Cardiac muscle cell (in vitro differentiated cells and primary cell): ENCODE measurements around the gene FANCL. TPM values are rescaled to one million over a fixed set of nuclear protein-coding genes. Genes with fewer than 3 reads are reported as not detected.

Experiments
- DNase-seq, 2 donors: peaks; one replicate each; pipeline versions ENCODE4 v3.0.0 to v3.0.0-alpha.2; 2010 to 2017; ENCODE audit warnings: low read depth in 1 of 2, low spot score in 1 of 2
- H3K27ac ChIP-seq: fragments of 200-600 bp; sonication (generic); 2 replicates; pipeline ENCODE4 v1.5.1; 2016
- H3K27me3 ChIP-seq: fragments of 200-600 bp; sonication (generic); 2 replicates; pipeline ENCODE4 v1.6.0; 2016; ENCODE audit warnings: control low read depth
- H3K36me3 ChIP-seq: fragments of 200-600 bp; sonication (generic); 2 replicates; pipeline ENCODE4 v1.5.1; 2016; ENCODE audit warnings: control low read depth
- H3K4me1 ChIP-seq: fragments of 200-600 bp; sonication (generic); 2 replicates; pipeline ENCODE4 v1.8.1; 2017; ENCODE audit warnings: low read depth, mild to moderate bottlenecking, mixed run types
- H3K4me3 ChIP-seq: fragments of 200-600 bp; sonication (generic); 2 replicates; pipeline ENCODE4 v1.5.1; 2016; ENCODE audit warnings: mild to moderate bottlenecking
- H3K9me3 ChIP-seq: fragments of 200-600 bp; sonication (generic); 2 replicates; pipeline ENCODE4 v1.5.1; 2017; ENCODE audit warnings: low read depth, mild to moderate bottlenecking, control low read depth
- polyA plus RNA-seq: library from polyadenylated mRNA; unstranded; fragments of >200 nt; fragmentation: Nextera tagmentation; extraction: Ambion mirVana; gene quantifications from 2 replicates; pipeline ENCODE4 v1.2.1, GENCODE V29; 2016
- total RNA-seq: library from RNA; depleted of rRNA; stranded (reverse); fragments of >200 nt; gene quantifications from 2 replicates; pipeline ENCODE4 v1.2.3, GENCODE V29; 2016
- TF ChIP-seq, protein P1 (sequence below): IDR thresholded peaks from 2 replicates; pipeline ENCODE4 v1.5.1; 2012; ENCODE audit warnings: low read depth, mild to moderate bottlenecking, low read length

The FANCL gene
- total and polyA plus RNA-seq, 2 experiments from 2014 or later = 33.3 to 51.3 TPM

DNA sequence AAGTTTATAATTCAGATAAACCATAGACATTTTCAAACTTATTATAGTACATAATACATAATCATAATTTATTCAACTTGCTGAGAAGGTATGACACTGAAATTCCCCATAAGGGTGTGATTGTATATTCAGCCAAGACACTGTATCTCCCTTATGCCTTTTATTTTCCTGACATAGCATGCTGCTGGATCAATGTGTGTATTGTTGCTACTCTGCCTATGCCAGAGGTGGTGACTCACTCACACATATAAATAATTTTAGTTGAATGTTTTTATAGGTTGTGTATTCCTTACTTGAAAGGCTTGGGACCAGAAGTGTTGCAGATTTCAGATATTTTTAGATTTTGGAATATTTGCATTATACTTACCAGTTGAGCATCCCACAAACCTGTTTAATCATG, 107.7 kb downstream of the FANCL start:
- Histone ChIP-seq H3K4me1 (peaks cover 8% of the 10 kb centered on the region), H3K27me3 (no peaks in the 10 kb centered on the region), H3K9me3 (no peaks in the 10 kb centered on the region), H3K27ac (no peak overlapping the region), H3K4me3 (no peak overlapping the region), H3K36me3 (no peaks in the 10 kb centered on the region)
- TF ChIP-seq, protein P1, sequence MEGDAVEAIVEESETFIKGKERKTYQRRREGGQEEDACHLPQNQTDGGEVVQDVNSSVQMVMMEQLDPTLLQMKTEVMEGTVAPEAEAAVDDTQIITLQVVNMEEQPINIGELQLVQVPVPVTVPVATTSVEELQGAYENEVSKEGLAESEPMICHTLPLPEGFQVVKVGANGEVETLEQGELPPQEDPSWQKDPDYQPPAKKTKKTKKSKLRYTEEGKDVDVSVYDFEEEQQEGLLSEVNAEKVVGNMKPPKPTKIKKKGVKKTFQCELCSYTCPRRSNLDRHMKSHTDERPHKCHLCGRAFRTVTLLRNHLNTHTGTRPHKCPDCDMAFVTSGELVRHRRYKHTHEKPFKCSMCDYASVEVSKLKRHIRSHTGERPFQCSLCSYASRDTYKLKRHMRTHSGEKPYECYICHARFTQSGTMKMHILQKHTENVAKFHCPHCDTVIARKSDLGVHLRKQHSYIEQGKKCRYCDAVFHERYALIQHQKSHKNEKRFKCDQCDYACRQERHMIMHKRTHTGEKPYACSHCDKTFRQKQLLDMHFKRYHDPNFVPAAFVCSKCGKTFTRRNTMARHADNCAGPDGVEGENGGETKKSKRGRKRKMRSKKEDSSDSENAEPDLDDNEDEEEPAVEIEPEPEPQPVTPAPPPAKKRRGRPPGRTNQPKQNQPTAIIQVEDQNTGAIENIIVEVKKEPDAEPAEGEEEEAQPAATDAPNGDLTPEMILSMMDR = no peak
- DNase-seq = no peak

DNA sequence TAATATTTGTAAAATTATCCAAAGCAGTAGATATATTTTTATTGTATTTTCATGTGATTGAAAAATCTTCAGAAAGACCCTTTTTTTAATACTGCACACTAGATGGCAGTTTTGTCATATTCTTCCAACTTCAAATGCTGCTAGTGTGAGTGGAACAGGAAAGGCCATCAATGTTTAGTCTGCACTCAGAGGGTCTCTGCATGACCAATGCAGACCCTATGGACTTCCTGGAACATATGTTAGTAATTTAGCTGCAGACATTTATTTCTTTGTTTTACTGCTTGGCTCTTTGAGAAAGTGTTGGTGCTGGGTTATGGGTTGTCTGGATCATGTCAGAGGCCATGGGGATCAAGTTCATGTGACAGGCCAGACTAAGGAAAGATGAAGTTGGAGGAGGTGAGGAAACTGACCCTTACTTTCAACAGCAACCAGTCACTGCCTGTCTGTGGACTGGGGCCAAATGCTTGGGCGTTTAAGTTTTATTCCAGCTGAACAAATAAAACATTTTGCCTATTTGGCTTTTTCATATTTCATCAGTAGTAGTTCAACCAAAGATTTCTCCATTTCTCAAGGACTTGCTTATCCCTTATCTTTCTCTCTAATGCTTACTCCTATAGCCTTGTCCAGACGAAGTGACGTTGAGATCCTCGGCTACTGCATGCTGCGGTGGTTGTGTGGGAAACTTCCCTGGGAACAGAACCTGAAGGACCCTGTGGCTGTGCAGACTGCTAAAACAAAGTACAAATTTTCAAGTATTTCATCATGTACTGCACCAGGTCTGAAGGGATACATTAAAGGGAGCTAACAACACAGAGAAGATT, 109.7 kb downstream of the FANCL start:
- Histone ChIP-seq H3K4me1 (peaks cover 4% of the 10 kb centered on the region), H3K27ac (peak overlapping the region; percentile 48), H3K27me3 (no peaks in the 10 kb centered on the region), H3K4me3 (no peak overlapping the region), H3K36me3 (no peaks in the 10 kb centered on the region), H3K9me3 (no peaks in the 10 kb centered on the region)
- TF ChIP-seq, protein P1 = peak; percentile 29
- DNase-seq = peak; percentile 32 to 82

DNA sequence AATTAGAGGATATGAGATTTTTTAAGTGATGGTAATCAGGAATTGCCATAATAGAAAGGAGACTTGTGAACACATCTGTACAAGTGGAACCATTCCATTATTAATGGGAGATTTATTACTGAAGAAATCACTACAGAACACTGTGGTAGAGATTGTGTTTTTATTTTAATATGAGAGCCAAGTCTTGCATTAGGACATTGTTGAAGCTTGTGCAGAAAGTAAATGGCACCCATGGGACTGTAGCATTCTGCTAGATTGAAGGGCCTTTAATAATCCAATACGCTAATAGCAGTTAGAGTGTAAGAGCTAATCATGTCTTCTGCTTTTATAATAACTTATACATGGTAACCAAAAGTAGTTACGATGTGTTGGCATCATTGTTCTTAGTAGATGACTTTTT, 110.9 kb downstream of the FANCL start:
- H3K4me3 ChIP-seq = no peak overlapping the region
- no peaks in the 10 kb centered on the region for H3K27me3 ChIP-seq
- H3K9me3 ChIP-seq = no peaks in the 10 kb centered on the region
- no peak for DNase-seq
- H3K27ac ChIP-seq = no peak overlapping the region
- H3K4me1 ChIP-seq = peaks cover 4% of the 10 kb centered on the region
- TF ChIP-seq, protein P1 = no peak
- no peaks in the 10 kb centered on the region for H3K36me3 ChIP-seq

DNA sequence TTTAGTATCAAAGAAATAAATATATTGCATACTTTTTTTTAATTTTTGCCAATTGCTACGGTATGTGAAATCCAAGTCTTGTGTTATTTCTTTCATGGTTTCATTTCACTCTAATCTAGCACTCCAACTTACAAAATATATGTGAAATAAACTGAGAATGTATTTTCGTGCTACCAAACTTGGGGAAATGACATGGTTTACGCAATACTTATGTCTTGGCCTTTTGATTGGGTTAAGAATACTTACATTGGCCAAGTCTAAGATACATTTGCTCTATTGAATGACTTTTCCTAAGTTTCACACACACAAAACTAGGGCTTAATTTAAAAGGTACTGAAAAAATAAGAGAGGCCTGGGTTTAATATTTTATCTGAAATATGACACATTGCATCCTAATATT, 114.0 kb downstream of the FANCL start:
- Histone ChIP-seq H3K36me3 (no peaks in the 10 kb centered on the region), H3K9me3 (no peaks in the 10 kb centered on the region), H3K27me3 (no peaks in the 10 kb centered on the region), H3K4me1 (peaks cover 4% of the 10 kb centered on the region), H3K4me3 (no peak overlapping the region), H3K27ac (no peak overlapping the region)
- TF ChIP-seq, protein P1 = no peak
- DNase-seq = no peak

DNA sequence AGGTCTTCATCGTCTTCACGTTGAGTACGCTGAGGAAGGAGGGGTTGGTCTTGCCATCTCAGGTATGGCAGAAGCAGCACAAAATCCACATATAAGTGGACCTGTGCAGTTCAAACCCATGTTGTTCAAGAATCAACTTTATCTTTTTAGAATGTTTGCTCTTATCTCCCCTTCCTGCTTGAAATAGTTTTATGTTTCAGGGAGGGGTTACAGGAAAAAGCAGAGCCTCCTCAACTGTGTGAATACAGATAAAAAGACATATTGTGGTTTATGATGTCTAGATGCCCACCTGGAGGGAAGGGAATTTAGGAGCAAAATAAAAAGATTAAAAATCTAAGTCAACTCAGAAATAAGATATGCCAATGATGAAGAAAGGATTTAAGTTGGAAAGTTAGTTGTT, 118.6 kb downstream of the FANCL start:
- Histone ChIP-seq H3K4me3 (no peak overlapping the region), H3K27me3 (no peaks in the 10 kb centered on the region), H3K36me3 (no peaks in the 10 kb centered on the region), H3K9me3 (no peaks in the 10 kb centered on the region), H3K4me1 (no peaks in the 10 kb centered on the region), H3K27ac (no peak overlapping the region)
- no peak for DNase-seq
- TF ChIP-seq, protein P1 = no peak
